HG03060 (cell line): ENCODE data around the gene ZNF496.

Experiments used
- ATAC-seq: cut with Tn5 transposase; IDR thresholded peaks from one replicate; pipeline ENCODE4 v1.9.1; 2021; ENCODE audit warnings: low read depth, moderate number of reproducible peaks; ENCODE audit not compliant: unreplicated experiment

Gene ZNF496

DNA sequence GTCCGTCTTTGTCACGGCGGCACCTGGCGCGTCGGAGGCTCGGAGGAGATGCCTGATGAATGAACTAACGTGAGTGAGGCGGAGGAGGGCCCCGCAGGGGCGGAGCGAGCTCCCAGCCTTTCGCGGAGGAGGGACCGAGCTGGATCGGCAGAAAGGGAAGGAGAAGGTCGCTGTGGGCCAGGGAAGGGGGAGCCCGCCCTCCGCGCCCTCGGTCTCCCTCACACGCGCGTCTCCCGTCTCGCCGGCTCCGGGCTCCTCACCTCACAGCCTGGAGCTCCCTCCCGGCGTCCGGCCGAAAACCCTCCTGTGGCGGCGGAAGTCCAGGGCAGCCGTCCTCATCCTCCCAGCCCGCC, 519 bp downstream of the ZNF496 start:
- ATAC-seq = peak; percentile 42

DNA sequence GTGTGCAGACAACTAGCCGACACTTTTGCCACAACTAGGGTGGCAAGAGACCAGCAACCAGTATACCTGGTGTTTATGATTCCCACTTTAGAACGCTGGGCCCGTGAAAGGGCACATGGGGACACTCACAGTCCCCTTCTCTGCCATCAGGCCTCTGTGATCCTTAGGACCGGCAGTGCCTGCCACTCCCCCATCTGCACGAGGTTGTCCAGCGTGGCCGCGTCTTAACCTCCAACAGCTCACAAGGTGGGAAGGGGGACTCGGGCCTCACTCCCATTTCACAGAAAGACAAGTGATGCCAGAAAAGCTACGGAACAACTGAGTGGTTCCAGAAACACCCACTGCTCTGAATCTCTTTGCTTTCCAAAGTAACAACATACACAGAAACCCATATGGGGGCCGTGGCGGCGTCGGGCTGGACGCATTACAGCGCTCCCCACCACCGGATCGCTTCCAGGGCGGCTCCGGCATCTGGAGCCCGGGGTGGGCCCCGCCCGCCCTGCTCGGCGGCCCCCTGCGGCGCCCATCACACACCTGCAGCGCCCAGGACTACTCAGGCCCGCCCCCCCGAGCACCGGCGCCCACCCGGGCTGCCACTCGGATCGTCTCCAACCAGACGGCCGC, 1.0 kb downstream of the ZNF496 start:
- ATAC-seq = no peak

GRCh38 chr1:247329097-247329617, 2.5 kb downstream of the ZNF496 start:
- ATAC-seq = no peak

DNA sequence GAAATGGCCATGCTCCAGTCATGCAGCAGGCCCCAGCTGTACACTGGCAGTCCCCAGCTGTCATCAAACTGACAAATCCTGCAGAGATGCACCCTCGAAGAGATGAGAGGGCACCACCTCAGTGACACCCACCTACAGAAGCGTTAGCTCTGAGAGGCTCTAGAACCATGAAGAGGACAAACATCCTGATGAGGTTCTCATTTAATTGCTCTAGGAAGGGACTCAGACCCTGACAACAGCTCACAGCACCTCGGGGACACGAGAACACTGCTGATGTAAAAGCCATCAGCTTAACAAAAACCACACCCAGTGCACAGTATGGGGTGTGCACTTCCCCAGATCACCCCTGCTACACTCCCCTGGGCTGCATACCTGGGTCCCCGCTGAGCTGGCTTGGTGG, 3.4 kb downstream of the ZNF496 start:
- ATAC-seq = no peak

- no peak for ATAC-seq
Measured at GRCh38 chr1:247326411-247327130, 5.1 kb downstream of the ZNF496 start.

DNA sequence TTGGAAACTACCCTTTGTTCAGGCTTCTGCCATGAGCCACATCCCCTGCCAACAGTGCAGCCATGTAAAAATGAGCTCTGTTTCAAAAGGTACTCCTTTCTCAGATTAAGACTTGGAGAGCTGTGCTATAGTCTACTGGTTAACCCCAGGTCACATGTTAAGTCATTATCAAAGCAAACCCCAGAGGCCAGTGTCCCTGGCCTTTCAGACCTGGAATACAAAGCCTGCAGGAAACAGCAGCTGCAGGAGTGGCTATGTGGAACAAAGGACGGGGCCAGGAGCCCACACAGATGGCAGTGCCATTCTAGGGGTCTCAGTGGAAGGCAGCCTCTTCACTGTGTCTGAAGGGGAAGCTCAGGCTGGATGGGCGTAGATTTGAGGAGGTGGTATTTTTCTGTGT, 6.7 kb downstream of the ZNF496 start:
- no peak for ATAC-seq

DNA sequence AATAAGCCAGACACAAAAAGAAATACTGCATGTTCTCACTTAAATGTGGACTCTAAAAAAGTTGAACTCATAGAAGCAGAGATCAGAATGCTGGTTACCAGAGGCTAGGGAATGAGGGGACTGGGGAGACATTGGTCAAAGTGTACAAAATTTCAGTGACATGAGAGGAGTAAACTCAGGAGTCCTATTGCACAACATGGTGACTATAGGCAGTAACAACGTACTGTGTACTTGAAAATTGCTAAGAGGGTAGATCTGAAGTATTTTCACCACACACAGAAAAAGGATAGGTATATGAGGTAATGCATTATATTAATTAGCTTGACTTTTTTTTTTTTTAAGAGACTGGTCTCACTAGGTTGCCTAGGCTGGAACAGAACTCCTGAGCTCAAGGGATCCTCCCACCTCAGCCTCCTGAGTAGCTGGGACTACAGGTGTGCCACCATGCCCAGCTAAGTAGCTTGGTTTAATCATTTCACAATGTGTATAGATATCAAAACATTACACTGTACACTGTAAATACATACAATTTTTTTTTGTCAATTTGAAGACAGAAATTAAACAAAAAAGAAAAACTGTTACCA, 7.4 kb downstream of the ZNF496 start:
- ATAC-seq = no peak

DNA sequence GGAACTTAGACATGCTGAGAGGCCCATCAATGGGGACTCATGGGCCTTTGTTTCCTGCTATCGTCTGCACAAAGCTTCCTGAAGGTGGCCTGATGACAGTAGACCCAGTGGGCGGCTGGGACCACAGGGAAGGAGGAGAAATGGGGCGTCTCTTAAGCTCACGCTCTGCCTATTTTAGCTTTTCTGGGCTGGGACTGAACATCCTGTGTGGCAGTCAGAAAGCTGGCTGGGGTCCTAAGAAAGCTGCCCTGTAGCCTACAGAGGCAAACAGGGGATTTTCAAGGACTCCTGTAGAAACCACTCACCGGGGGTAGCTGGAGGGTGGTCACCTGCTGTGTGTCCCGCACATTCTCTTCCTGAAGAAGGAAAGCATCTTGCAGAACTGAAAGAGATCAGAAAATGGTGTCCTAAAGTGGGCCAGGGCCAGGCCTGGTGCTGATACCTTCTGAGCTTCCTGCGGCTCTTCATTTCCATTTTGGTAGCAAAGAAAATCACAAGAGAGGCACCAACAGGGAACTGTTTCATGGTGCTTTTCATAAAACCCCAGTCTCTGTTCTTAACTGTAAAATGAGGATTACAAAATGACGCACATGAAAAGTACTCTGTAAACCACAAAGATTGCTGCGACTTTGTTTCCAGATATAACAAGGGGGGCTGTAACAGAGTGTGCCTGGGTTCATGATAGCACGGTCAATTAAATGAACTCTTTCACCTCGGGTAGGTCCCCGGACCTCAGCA, 8.6 kb downstream of the ZNF496 start:
- ATAC-seq = no peak

GRCh38 chr1:247322442-247322841, 9.2 kb downstream of the ZNF496 start:
- ATAC-seq = no peak

DNA sequence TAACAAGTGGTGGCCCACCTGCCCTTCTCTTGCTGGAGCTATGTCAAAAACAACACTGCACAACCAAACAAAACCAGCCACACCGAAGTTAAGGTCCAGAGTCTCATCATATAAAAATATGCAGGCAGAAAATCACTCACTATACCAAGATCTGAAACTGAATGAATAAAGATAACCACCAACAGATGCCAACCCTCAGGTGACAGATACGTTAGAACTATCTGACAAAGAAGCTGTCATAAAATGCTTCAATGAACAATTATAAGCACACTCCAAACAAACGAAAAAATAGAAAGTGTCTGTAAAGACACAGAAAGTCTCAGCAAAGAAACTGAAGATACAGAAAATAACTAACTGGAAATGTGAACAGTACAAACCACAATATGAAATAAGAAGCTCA, 14.0 kb downstream of the ZNF496 start:
- ATAC-seq = no peak

DNA sequence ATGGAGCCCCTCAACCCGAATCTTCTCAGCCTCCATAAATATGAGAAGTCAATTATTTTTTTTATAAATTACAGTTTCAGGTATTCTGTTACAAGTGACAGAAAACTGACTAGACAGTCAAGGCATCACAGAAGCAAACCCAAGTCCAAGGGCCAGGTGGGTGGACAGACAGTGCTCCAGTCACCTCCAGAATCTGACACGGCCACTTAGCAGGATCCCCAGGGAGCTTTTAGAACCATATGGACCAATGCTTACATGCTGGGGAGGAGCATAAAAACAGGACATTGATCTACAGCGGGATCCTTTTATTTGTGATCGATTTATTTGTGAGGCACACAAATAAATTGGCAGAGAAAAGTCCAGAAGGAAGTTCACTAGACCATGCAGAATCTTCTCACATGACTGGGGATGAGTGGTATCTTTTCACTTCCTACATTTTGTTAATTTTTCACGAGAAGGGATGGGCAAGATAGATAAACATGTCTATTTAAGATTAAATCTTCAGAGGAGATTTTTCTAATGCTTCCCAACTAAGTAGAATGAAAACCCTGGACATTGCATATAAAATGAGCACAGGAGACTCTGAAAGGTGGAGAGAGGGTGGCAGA, 15.0 kb downstream of the ZNF496 start:
- ATAC-seq = no peak

DNA sequence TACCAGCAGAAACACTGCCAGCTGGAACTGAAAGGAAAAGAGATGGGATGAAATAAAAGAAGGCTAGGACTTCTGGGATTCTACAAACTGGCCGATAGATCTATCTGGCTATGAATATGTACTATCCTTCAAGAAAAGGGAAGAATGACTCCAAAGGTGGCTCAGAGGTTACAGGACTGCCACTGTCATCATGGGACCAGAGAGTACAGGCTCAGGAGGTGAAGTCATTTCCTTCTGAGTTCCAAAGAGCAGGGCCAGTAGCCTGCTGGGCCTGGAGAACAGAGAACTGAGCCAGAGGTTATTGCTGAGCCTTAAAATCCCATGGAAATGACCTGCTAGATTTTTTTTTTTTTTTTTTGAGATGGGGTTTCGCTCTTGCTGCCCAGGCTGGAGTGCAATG, 27.6 kb downstream of the ZNF496 start:
- no peak for ATAC-seq

DNA sequence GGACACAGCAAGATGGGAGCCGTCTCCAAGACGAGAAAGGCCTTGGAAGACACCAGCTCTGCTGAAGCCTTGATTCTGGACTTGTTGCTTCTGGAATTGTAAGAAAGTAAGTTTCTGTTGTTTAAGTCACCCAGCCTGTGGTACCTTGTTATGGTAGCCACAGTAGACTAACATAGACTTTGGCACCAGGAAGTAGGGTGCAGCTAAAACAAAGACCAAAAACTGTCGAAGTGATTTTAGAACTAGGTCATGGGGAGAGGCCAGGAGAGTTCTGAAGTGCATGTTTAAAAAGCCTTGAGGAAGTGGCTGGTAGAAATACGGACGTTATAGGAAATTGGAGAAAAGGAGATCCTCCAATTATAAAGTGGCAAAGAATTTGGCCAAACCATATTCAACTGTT, 28.5 kb downstream of the ZNF496 start:
- no peak for ATAC-seq

- no peak for ATAC-seq
Measured at GRCh38 chr1:247301176-247301540, 30.5 kb downstream of the ZNF496 start.

GRCh38 chr1:247300491-247301175, 31.0 kb downstream of the ZNF496 start:
- no peak for ATAC-seq

GRCh38 chr1:247299723-247300381, 31.8 kb downstream of the ZNF496 start:
- ATAC-seq = no peak

DNA sequence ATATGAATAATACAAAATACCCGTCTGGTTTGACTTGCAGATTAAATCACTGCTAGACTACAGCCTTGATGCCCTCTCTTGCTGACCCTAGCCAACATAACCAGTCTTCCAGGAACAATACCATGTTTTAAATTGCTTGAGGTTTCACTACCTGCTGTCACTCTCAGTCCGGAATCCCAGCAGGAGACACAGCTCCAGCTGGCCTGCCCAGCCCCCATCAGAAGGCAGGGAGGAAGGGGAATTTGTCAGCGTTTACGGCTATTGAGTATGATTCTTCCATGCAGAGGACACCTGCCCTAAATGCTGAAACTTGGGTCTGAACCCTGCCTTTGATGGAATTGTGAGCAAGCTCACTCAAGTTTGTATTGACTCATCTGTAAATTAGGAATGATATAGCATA, 33.0 kb downstream of the ZNF496 start:
- ATAC-seq = no peak

DNA sequence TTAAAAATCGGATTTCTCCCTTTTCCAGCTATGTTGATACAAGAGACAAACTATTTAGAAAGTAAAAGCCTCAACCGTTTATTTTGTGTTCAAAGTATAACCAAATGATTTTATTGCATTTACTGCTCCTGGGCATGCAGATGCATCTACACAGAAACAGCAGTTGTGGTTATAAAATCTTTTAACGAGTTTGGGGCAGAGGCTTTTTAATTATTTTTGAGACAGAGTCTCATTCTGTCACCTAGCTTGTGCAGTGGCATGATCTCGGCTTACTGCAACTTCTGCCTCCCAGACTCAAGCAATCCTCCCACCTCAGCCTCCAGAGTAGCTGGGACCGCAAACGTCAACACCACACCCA, 33.6 kb downstream of the ZNF496 start:
- no peak for ATAC-seq

- ATAC-seq = no peak
Measured at GRCh38 chr1:247297263-247298123, 34.2 kb downstream of the ZNF496 start.
